T-helper 2 cell (primary cell): ENCODE data around the gene KNCN.

Source experiments
- DNase-seq, 5 experiments: peaks; one replicate each; pipeline versions ENCODE4 v3.0.0 to v3.0.0-alpha.2; 2012 to 2022

The KNCN gene

DNA sequence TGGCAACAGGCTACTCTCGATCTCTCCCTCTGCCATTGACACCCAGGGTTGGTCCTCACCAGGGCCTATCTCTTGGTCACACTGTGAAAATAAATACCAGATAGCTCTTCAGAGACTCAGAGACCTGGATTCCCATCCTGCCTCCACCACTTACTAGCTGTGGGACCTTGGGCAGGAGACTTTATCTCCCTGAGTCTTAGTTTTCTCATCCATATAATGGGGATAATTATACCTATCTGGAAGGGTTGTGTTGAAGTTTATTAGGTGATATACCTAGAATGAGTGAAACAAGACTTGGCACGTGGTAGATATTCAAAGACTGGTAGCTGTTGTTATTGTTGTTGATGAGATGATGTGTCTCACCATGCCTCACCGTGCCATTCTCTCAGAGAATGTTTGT lies 54.4 kb downstream of the KNCN start:
- no peak for DNase-seq

DNA sequence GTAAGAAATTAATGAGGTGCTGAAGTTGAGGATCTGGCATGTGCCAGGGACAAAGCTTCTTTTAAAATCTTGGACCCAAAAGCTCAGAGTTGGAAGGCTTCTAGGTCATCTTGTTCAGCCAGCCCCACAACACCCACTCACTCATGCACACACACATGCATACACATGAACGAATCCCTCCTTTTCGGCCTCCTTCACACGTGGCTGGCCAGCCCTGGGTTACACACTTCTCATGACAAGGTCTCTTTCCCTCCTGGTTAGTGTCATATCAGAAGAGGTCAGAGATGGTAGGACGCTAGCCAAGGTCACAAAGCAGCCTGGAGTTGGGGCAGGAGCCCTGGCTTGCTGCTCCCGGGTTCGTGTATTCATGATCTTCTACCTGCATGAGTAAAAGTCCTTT lies 54.9 kb downstream of the KNCN start:
- DNase-seq = no peak

DNA sequence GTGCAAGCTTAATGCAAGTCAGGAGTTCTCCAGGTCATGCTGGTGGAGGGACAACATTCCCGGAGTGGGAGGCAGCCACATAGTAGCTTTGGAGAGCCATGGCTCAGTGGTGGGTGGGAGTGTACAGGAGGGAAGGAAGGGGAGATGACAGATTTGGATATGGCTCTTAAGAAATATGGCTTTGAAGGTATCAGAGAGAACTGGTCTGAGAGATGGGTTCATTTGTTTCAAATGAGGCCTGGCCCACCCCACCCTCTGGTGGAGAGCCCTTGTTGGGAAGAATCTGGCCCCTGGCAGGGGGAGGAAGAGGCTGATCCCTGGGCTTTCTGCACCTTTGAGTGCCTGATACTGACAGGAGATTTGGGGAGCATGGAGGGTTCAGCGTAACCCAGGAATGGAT lies 55.7 kb downstream of the KNCN start:
- DNase-seq = no peak
